IPS-NIHi11 (cell line): Measurements from ENCODE around the gene CDH2.

Experiments used
- DNase-seq: peaks from one replicate; pipeline ENCODE4 v3.0.0; 2012; ENCODE audit warnings: mixed read lengths, low spot score

The CDH2 gene

GRCh38 chr18:27995770-27996502 is 181.0 kb downstream of the CDH2 start:
- no peak for DNase-seq

- DNase-seq: no peak
These were observed 182.4 kb downstream of the CDH2 start for GRCh38 chr18:27994571-27994970.

- DNase-seq: no peak
These were observed 185.5 kb downstream of the CDH2 start for GRCh38 chr18:27991391-27991790.

- DNase-seq: no peak
These were observed 191.1 kb downstream of the CDH2 start for GRCh38 chr18:27985832-27986231.

- DNase-seq: no peak
These were observed 193.2 kb downstream of the CDH2 start for GRCh38 chr18:27983780-27984179.

GRCh38 chr18:27976806-27977408 is 200.0 kb downstream of the CDH2 start:
- no peak for DNase-seq

GRCh38 chr18:27970321-27970720 is 206.6 kb downstream of the CDH2 start:
- DNase-seq: no peak

- DNase-seq: no peak
These were observed 207.7 kb downstream of the CDH2 start for GRCh38 chr18:27969206-27969605.

- DNase-seq: no peak
These were observed 208.8 kb downstream of the CDH2 start for GRCh38 chr18:27967913-27968824.

GRCh38 chr18:27966881-27967280 is 210.0 kb downstream of the CDH2 start:
- no peak for DNase-seq

- DNase-seq: peak; percentile 32
These were observed 212.1 kb downstream of the CDH2 start for GRCh38 chr18:27964811-27965210.

- no peak for DNase-seq
These were observed 217.8 kb downstream of the CDH2 start for GRCh38 chr18:27959101-27959500.

GRCh38 chr18:27956001-27956640 is 220.8 kb downstream of the CDH2 start:
- no peak for DNase-seq

- DNase-seq: no peak
These were observed 222.7 kb downstream of the CDH2 start for GRCh38 chr18:27954226-27954625.

- no peak for DNase-seq
These were observed 224.2 kb downstream of the CDH2 start for GRCh38 chr18:27952741-27953140.

GRCh38 chr18:27950648-27951228 is 226.2 kb downstream of the CDH2 start:
- no peak for DNase-seq

GRCh38 chr18:27948986-27949385 is 227.9 kb downstream of the CDH2 start:
- DNase-seq: no peak

- DNase-seq: no peak
These were observed 234.2 kb downstream of the CDH2 start for GRCh38 chr18:27942706-27943105.

GRCh38 chr18:27931535-27931934 is 245.4 kb downstream of the CDH2 start:
- no peak for DNase-seq

GRCh38 chr18:27922780-27923179 is 254.2 kb downstream of the CDH2 start:
- no peak for DNase-seq

GRCh38 chr18:27921904-27922751 is 254.8 kb downstream of the CDH2 start:
- DNase-seq: peak; percentile 17
